A549 (cell line): ENCODE measurements around the gene RFT1.

Experiments
- JUN ChIP-seq, 2 experiments: fragments of >200 bp; sonication (Bioruptor Twin); formaldehyde crosslinking; IDR thresholded peaks; 2 replicates in 1 of 2; 3 replicates in 1 of 2; pipeline ENCODE4 v1.6.1; 2016 to 2017
- RAD21 ChIP-seq, 2 experiments: fragments of >200 bp in 1 of 2; sonication (Bioruptor Twin) in 1 of 2; formaldehyde crosslinking in 1 of 2; IDR thresholded peaks in 1 of 2; conservative IDR thresholded peaks in 1 of 2; 2 replicates in 1 of 2; 3 replicates in 1 of 2; pipeline ENCODE4 v1.6.1; 2012 to 2018; ENCODE audit warnings: inconsistent platforms in 1 of 2
- RCOR1 ChIP-seq: fragments of 150-350 bp; IDR thresholded peaks from 2 replicates; pipeline ENCODE4 v1.6.1; 2014; ENCODE audit warnings: antibody characterized with exemption, low read length, low read depth
- TF ChIP-seq, protein P1 (sequence below): fragments of >200 bp; sonication (Bioruptor Twin); formaldehyde crosslinking; IDR thresholded peaks from 3 replicates; pipeline ENCODE4 v1.5.1; 2016
- TF ChIP-seq, protein P2 (sequence below): IDR thresholded peaks from 2 replicates; pipeline ENCODE4 v1.6.1; 2012

DNA sequence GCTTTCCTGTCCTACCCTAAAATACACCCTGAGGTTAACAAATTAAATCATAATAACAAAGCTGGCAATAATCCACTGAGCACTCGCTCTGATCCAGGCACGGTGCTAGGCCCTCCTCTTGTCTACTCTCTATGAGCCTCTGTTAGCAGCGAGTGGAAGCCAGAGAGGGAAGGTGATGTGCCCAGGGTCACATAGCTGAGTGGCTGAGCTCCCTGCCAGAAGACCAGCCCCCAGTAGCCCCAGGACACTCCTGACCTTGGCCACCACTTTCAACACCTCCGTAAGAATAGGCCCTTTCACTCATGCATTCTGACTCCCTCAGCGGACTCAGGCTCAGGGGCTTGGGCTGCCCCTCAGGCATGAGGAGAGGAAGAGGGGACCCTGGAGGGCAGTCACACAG, 21.2 kb upstream of the RFT1 start:
- TF ChIP-seq, protein P1, sequence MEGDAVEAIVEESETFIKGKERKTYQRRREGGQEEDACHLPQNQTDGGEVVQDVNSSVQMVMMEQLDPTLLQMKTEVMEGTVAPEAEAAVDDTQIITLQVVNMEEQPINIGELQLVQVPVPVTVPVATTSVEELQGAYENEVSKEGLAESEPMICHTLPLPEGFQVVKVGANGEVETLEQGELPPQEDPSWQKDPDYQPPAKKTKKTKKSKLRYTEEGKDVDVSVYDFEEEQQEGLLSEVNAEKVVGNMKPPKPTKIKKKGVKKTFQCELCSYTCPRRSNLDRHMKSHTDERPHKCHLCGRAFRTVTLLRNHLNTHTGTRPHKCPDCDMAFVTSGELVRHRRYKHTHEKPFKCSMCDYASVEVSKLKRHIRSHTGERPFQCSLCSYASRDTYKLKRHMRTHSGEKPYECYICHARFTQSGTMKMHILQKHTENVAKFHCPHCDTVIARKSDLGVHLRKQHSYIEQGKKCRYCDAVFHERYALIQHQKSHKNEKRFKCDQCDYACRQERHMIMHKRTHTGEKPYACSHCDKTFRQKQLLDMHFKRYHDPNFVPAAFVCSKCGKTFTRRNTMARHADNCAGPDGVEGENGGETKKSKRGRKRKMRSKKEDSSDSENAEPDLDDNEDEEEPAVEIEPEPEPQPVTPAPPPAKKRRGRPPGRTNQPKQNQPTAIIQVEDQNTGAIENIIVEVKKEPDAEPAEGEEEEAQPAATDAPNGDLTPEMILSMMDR, result no peak
- TF ChIP-seq RCOR1 (no peak), JUN (IDR thresholded peaks at IDR 0.05) (no peak), RAD21 (conservative IDR thresholded peaks at IDR 0.05 in 1 of 2, IDR thresholded peaks at IDR 0.05 in 1 of 2) (no peak)
- TF ChIP-seq, protein P2, sequence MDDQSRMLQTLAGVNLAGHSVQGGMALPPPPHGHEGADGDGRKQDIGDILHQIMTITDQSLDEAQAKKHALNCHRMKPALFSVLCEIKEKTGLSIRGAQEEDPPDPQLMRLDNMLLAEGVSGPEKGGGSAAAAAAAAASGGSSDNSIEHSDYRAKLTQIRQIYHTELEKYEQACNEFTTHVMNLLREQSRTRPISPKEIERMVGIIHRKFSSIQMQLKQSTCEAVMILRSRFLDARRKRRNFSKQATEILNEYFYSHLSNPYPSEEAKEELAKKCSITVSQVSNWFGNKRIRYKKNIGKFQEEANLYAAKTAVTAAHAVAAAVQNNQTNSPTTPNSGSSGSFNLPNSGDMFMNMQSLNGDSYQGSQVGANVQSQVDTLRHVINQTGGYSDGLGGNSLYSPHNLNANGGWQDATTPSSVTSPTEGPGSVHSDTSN, result no peak
